CD4-positive, alpha-beta T cell treated with Interleukin-2 at 100 ng/mL for 4 hours (primary cell): Measurements from ENCODE around the gene CSTPP1.

Source experiments
- DNase-seq: peaks from one replicate; pipeline ENCODE4 v3.0.0-alpha.2; 2020; ENCODE audit warnings: low spot score

Gene CSTPP1, protein sequence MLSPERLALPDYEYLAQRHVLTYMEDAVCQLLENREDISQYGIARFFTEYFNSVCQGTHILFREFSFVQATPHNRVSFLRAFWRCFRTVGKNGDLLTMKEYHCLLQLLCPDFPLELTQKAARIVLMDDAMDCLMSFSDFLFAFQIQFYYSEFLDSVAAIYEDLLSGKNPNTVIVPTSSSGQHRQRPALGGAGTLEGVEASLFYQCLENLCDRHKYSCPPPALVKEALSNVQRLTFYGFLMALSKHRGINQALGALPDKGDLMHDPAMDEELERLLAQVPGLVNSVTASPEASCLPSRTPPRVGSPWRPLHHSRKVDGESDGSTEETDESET

DNA sequence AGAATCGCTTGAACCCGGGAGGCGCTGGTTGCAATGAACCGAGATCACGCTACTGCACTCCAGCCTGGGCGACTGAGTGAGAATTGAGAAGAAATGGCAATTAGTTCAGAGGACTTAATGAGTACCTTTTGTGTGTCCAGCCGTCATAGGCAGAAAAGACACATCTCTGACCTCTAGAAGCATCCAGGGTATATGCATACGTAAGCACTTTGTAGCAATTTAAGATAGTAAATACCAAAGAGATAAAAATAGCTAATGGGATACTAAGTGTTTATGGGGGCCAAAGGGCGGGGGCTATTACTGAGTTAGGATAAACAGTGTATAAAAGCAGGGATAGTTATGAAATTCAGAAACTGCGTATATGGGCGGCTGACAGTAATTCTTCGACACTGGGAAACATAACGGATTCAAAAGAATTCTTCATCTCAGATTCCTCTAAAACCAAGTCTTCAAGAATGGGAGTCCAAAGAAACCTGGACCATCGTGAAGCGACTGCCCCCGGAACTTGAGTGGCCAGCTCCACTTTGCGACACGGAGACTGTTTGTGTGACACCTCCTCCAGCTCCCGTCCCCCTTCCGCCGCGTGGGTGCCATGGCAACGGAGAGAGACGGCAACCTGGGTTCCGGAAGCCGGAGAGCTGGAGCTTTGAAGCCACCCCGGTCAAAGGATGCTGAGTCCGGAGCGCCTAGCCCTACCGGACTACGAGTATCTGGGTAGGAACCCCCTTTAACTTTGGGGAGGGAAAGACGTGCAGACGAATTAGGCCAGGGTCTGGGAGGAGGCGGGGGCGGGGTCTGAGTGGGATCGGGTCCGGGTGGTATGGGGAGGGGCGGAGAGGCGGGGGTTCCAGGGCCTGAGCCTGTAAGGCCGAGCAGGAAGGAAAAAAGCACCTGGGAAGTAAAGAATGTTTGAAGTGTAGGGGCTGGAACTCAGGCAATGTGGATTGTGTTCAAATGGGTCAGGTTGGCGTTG, at the start of gene CSTPP1:
Gene CSTPP1, plus strand, starts transcription at position 624 of the 973 bp plus-strand sequence. Its CDS starts 45 bp downstream, at position 669.
- DNase-seq, result peak; percentile 92

GRCh38 chr11:46888636-46889035, 47.9 kb upstream of the CSTPP1 start:
- no peak for DNase-seq

DNA sequence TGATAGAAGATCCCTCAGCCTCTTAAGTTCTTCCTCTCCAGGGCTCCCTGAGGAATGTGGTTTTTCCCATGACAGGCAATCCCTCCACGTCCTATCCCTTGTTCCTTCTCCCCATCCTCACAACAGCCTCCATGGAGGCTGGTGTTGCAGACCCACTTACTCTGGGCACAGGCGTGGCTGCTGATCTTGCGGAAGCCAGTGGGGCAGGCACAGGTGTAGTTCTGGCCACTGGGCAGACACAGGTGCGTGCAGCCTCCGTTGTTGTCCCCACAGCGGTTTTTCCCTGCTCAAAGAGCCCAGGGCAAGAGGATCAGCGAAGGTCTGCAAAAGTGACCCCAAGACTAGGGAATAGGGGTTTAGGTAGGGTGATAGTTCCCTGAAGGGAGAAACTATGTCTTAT, 47.3 kb upstream of the CSTPP1 start:
- DNase-seq, result no peak

GRCh38 chr11:46889689-46890475, 46.7 kb upstream of the CSTPP1 start:
- peak; percentile 77 for DNase-seq

GRCh38 chr11:46890665-46891064, 45.9 kb upstream of the CSTPP1 start:
- no peak for DNase-seq

- no peak for DNase-seq
Observed at GRCh38 chr11:46892109-46892508, 44.5 kb upstream of the CSTPP1 start.

- no peak for DNase-seq
Observed at GRCh38 chr11:46892838-46893237, 43.7 kb upstream of the CSTPP1 start.

DNA sequence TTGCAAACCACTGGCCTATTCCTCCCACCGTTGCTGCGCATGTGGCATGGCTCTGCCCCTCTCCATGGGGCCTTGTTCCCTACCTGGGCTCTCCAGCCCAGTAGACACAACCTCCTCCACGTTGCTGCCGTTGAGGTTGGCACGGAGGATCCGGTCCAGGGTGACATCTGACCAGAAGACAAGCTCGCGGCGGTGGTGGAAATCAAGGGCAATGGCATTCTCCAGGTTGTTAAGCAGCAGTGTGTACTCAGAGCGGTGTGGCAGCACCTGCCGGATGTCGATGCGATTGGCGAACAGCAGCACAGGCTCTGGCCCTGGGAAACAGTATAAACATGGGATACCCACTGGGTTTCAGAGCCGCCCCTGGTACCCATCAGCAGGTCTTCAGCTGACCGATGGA, 42.1 kb upstream of the CSTPP1 start:
- DNase-seq, result no peak

GRCh38 chr11:46894961-46895360, 41.6 kb upstream of the CSTPP1 start:
- DNase-seq, result no peak

- no peak for DNase-seq
Observed at GRCh38 chr11:46895821-46896220, 40.7 kb upstream of the CSTPP1 start.

DNA sequence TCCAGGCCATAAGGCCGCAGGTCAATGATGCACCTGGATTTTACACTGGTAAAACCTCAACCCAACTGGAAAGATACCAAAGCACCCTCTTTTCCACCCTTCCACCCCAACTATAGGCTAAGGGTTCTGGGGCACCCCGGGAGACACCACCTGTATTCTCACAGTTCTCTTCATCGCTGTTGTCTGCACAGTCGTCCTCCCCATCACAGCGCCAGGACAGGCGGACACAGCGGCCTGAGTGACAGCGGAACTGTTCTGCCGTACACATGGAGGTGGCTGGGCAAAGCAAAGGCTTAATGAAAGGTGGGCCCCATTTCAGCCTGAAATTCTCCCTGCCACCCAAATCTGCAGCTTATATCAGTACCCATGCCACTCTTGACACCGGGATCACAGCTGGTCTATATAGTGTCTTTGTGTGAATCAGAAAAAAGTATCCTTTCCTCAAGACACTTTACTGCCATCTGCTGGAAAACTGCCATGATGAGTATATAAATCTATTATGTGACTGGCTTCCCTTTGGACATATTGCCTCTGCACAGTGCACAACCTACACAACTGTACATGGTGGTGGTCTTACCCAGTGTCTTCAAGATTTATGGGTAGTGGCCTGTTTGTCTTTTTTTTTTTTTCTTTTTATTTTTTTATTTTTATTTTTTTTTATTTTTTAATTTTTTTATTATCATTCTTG, 39.7 kb upstream of the CSTPP1 start:
- no peak for DNase-seq

DNA sequence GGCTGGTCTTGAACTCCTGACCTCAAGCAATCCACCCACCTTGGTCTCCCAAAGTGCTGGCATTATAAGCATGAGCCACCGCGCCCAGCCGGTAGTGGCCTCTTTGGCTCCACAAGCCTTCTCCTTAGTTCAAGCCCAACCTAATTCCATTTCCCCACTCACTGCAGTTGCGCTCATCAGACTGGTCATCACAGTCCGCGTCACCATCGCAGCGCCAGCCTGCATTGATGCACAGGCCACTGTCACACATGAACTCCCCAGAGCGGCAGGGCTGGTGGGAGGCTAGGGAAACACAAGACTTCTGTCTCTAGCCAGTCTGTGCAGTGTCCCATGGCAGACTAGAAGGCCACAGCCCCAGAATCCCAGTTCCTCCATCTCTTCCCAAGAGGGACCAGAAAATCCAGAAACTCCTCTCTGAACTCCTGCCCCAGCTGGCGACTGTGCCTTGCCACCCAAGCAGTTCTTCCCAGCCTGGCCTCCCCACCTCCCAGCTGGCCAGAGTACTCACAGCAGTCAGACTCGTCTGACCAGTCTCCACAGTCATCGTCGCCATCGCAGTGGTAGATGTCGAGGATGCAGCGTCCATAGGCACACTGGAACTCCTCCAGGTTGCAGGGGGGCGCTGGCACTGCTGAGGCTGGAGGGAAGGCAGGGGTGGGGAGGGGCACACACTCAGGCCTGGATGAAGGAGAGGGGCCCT, 38.0 kb upstream of the CSTPP1 start:
- no peak for DNase-seq

- DNase-seq, result no peak
Observed at GRCh38 chr11:46899501-46900025, 37.0 kb upstream of the CSTPP1 start.

GRCh38 chr11:46900091-46900746, 36.3 kb upstream of the CSTPP1 start:
- no peak for DNase-seq

DNA sequence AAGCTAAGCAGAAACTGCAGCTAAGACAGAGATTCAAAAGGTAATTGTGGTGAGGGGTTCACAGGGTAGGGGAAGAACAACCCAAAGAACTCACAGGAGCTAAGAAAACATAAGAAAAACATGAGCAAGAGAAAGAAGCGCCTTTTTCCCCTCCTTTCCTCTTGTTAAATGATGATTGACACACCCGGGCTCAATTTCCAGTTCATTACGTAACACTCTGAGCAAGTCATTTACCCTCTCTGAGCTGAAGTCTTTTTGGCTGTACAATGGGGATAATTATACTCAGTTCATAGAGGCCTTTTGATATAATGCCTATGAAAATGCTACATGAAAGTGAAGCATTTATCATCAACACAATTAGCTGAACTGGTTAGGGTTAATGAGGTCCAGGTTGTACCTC, 35.4 kb upstream of the CSTPP1 start:
- no peak for DNase-seq

- no peak for DNase-seq
Observed at GRCh38 chr11:46902694-46903093, 33.9 kb upstream of the CSTPP1 start.

- DNase-seq, result no peak
Observed at GRCh38 chr11:46903846-46904245, 32.7 kb upstream of the CSTPP1 start.

- no peak for DNase-seq
Observed at GRCh38 chr11:46905806-46906205, 30.8 kb upstream of the CSTPP1 start.

DNA sequence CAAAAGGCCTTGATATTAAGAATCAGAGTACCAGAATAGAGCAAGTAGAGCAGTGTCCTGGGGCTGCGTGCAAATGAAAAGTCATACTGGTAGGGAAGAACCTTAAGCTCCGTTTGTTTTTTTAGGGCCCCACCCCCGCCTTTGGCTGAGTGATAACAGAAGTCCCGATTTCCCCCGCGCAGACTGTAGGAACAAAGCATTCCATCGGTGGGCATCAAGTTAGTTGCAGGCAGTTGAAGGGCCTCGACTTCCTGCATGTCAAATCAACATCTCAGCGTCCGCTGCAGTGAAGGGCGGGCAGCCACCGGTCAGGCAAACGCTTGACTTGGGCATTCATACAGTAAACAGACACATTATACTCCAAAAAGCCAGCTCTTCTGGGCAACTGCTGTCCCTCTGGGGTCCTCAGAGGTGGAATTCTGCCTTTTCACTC, 29.9 kb upstream of the CSTPP1 start:
- DNase-seq, result no peak

DNA sequence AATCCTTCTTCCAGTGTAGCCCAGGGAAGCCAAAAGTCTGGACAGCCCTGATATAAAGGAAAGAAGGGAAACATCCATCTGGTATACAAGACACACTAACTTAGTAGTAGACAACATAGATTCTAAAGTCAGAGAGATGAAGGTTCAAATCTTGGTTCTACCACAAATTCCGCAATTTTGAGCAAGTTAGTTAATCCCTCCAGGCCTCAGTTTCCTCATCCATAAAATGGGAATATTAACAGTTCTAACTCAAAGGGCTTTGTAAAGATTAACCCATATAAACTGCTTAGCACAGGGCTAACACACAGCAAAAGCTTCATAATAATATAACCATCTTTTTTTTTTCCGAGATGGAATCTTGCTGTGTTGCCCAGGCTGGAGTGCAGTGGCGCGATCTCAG, 29.0 kb upstream of the CSTPP1 start:
- DNase-seq, result no peak
